Ovary (tissue), 9 donors: ENCODE data around the gene CFAP97D2. TPM values are rescaled to one million over a fixed set of nuclear protein-coding genes. Genes with fewer than 3 reads are reported as not detected.

Experiments
- DNase-seq, 5 donors: peaks; one replicate each; pipeline ENCODE4 v3.0.0-alpha.2; 2019 to 2020
- H3K27ac ChIP-seq, 2 donors: fragments of 200-600 bp; one replicate each; pipeline versions ENCODE4 v1.5.1 to v1.8.0; 2019 to 2022
- H3K27me3 ChIP-seq: fragments of 200-600 bp; one replicate; pipeline ENCODE4 v1.8.0; 2022
- H3K36me3 ChIP-seq: fragments of 200-600 bp; sonication (generic); one replicate; pipeline ENCODE4 v1.5.1; 2019
- H3K4me1 ChIP-seq: one replicate; pipeline ENCODE4 v1.8.1; 2013; ENCODE audit warnings: mild to moderate bottlenecking, moderate library complexity; ENCODE audit not compliant: insufficient read depth
- H3K4me3 ChIP-seq: fragments of 200-600 bp; sonication (generic); one replicate; pipeline ENCODE4 v1.5.1; 2017
- H3K9me3 ChIP-seq, 2 donors: fragments of 200-600 bp in 1 of 2; sonication (generic) in 1 of 2; one replicate each; pipeline versions ENCODE4 v1.5.1 to v1.8.1; 2013 to 2019; ENCODE audit warnings: mild to moderate bottlenecking in 1 of 2, moderate library complexity in 1 of 2
- CTCF ChIP-seq, 3 donors: fragments of 450-650 bp in 2 of 3; fragments of 200-600 bp in 1 of 3; IDR thresholded peaks; one replicate each; pipeline versions ENCODE4 v1.5.1 to v1.8.0; 2016 to 2022; ENCODE audit warnings: antibody characterized with exemption in 3 of 3, mild to moderate bottlenecking in 1 of 3
- EP300 ChIP-seq: sonication (generic); formaldehyde crosslinking; IDR thresholded peaks from one replicate; pipeline ENCODE4 v1.6.1; 2017; ENCODE audit warnings: antibody characterized with exemption
- POLR2A ChIP-seq: fragments of 450-650 bp; IDR thresholded peaks from one replicate; pipeline ENCODE4 v1.6.1; 2017; ENCODE audit warnings: antibody characterized with exemption, mild to moderate bottlenecking, moderate library complexity
- WGBS, 3 donors: extraction: QIAGEN DNeasy Blood & Tissue Kit in 1 of 3; methylation state at CpG; one replicate each; pipeline versions ENCODE4 v1.1.5 to v1.1.7; 2013 to 2017; 5-methylcytosine and 5-hydroxymethylcytosine counted together
- intact Hi-C, 4 donors: fragments of 100-400 bp; cut with DNase I; formaldehyde crosslinking; loops; one replicate each; pipeline versions ENCODE4 v1.11.0 to v1.15.1; 2022 to 2023
- polyA plus RNA-seq, 2 donors: library from polyadenylated mRNA; stranded (reverse); fragments of 200-250 nt in 1 of 2; fragments of 350-450 nt in 1 of 2; fragmentation: Illumina TruSeq in 1 of 2; extraction: RNeasy Lipid Tissue Mini Kit (QIAGEN cat#74804) in 1 of 2; gene quantifications; one replicate each; pipeline ENCODE4 v1.2.3, GENCODE V29; 2013 to 2014
- total RNA-seq, 7 donors: library from RNA; depleted of rRNA in 2 of 7; stranded (reverse); fragments of >200 nt in 2 of 7; fragmentation: NEBNext Ultra II Directional in 3 of 7; extraction: Animal tissue kit (Norgen Biotek cat#: 25700) in 3 of 7; gene quantifications; one replicate each; pipeline versions ENCODE4 v1.1.0 to v1.2.4, GENCODE V29; 2016 to 2023
- donor health status: DM: no; HTN: no; CAD: no; lungs with moderate emphysema.
- donor health status: DM: no; HTN: no; CAD: no.
- donor health status: Bipolar disorder and iron deficiency.
- donor health status: DM: yes; HTN: yes; CAD: no.
- donor health status: DM: no; HTN: no; CAD: no.
- donor health status: DM: yes; HTN: yes; CAD: no.

Gene CFAP97D2
- total and polyA plus RNA-seq, 9 donors: 0.28 to 5.2 (median 3.1) TPM; not detected in 6

- TF ChIP-seq CTCF (IDR thresholded peaks at IDR 0.05) (no peak), POLR2A (no peak), EP300 (no peak)
- intact Hi-C loops: no loop called here
- no peak for DNase-seq
- WGBS, 3 donors: 43 to 57% (median 53%) methylated on average over 10 of the region's 10 CpGs
- Histone ChIP-seq H3K4me1 (no peaks in the 10 kb centered on the region), H3K9me3 (no peaks in the 10 kb centered on the region), H3K27me3 (no peaks in the 10 kb centered on the region), H3K4me3 (no peak overlapping the region), H3K36me3 (no peaks in the 10 kb centered on the region), H3K27ac (no peak overlapping the region)
Observed at GRCh38 chr13:114140906-114141250, 38.2 kb upstream of the CFAP97D2 start.

- no peak for DNase-seq
- Histone ChIP-seq H3K36me3 (no peaks in the 10 kb centered on the region), H3K4me1 (no peaks in the 10 kb centered on the region), H3K4me3 (no peak overlapping the region), H3K27me3 (no peaks in the 10 kb centered on the region), H3K27ac (no peak overlapping the region), H3K9me3 (no peaks in the 10 kb centered on the region)
- TF ChIP-seq CTCF (IDR thresholded peaks at IDR 0.05) (no peak), EP300 (no peak)
- intact Hi-C loops: no loop called here
- 73 to 84% (median 83%) methylated on average over 15 of the region's 15 CpGs for WGBS, 3 donors
Observed at GRCh38 chr13:114141261-114141996, 37.6 kb upstream of the CFAP97D2 start.

GRCh38 chr13:114142137-114142550 lies 36.9 kb upstream of the CFAP97D2 start:
- H3K4me1 ChIP-seq: no peaks in the 10 kb centered on the region
- no peak overlapping the region for H3K4me3 ChIP-seq
- no peaks in the 10 kb centered on the region for H3K36me3 ChIP-seq
- intact Hi-C loops: no loop called here
- H3K9me3 ChIP-seq: no peaks in the 10 kb centered on the region
- WGBS, 3 donors: 86 to 90% (median 89%) methylated on average over 6 of the region's 6 CpGs
- TF ChIP-seq EP300 (no peak), POLR2A (no peak), CTCF (IDR thresholded peaks at IDR 0.05) (no peak)
- no peak overlapping the region for H3K27ac ChIP-seq
- H3K27me3 ChIP-seq: no peaks in the 10 kb centered on the region
- DNase-seq: no peak

GRCh38 chr13:114142640-114143490 lies 36.2 kb upstream of the CFAP97D2 start:
- no peak overlapping the region for H3K4me3 ChIP-seq
- H3K9me3 ChIP-seq: no peaks in the 10 kb centered on the region
- WGBS, 3 donors: 68 to 70% (median 68%) methylated on average over 28 of the region's 28 CpGs
- peak in 1 of 5 donors; percentile 23 for DNase-seq
- TF ChIP-seq POLR2A: no peak
- no peak for TF ChIP-seq CTCF (IDR thresholded peaks at IDR 0.05)
- no peak for TF ChIP-seq EP300
- intact Hi-C loops: no loop called here
- H3K27me3 ChIP-seq: no peaks in the 10 kb centered on the region
- no peak overlapping the region for H3K27ac ChIP-seq
- no peaks in the 10 kb centered on the region for H3K4me1 ChIP-seq
- H3K36me3 ChIP-seq: no peaks in the 10 kb centered on the region
